Thyroid gland (tissue), 4 donors: ENCODE results near the gene CEP72. TPM values are rescaled to one million over a fixed set of nuclear protein-coding genes. Genes with fewer than 3 reads are reported as not detected.
A peak's percentile ranks its signal among the peaks of the same experiment; 100 is the strongest.

ENCODE experiments used
- DNase-seq, 2 donors: peaks; one replicate each; pipeline ENCODE4 v3.0.0-alpha.2; 2019
- H3K27ac ChIP-seq, 3 donors: fragments of 200-600 bp; sonication (generic); 1 replicate in 2 of 3; 2 replicates in 1 of 3; pipeline ENCODE4 v1.5.1; 2016 to 2019; ENCODE audit warnings: mild to moderate bottlenecking in 1 of 3, moderate library complexity in 1 of 3
- H3K27me3 ChIP-seq: fragments of 200-600 bp; sonication (generic); one replicate; pipeline ENCODE4 v1.5.1; 2019
- H3K36me3 ChIP-seq, 2 donors: fragments of 200-600 bp; sonication (generic); one replicate each; pipeline ENCODE4 v1.5.1; 2016 to 2019
- H3K4me1 ChIP-seq, 2 donors: fragments of 200-600 bp; sonication (generic); one replicate each; pipeline ENCODE4 v1.5.1; 2017 to 2019
- H3K4me3 ChIP-seq, 3 donors: fragments of 200-600 bp; sonication (generic); replicated peaks in 1 of 3; 1 replicate in 2 of 3; 2 replicates in 1 of 3; pipeline ENCODE4 v1.5.1; 2016; ENCODE audit warnings: mild to moderate bottlenecking in 1 of 3
- H3K9me3 ChIP-seq: fragments of 200-600 bp; sonication (generic); one replicate; pipeline ENCODE4 v1.5.1; 2017
- POLR2A ChIP-seq, 2 donors: fragments of 450-650 bp; IDR thresholded peaks; one replicate each; pipeline ENCODE4 v1.6.1; 2017; ENCODE audit warnings: antibody characterized with exemption in 2 of 2, mild to moderate bottlenecking in 2 of 2, moderate library complexity in 1 of 2
- WGBS, 2 donors: methylation state at CpG; one replicate each; pipeline ENCODE4 v1.1.5; 2017; 5-methylcytosine and 5-hydroxymethylcytosine counted together
- intact Hi-C: fragments of 100-400 bp; cut with DNase I; formaldehyde crosslinking; loops from one replicate; pipeline ENCODE4 v1.15.1; 2023
- total RNA-seq, 4 donors: library from RNA; depleted of rRNA; stranded (reverse); fragments of >200 nt; gene quantifications; one replicate each; pipeline ENCODE4 v1.2.3, GENCODE V29; 2016
- TF ChIP-seq, protein P1 (sequence below), 6 experiments: fragments of 200-600 bp in 3 of 6; fragments of 450-650 bp in 3 of 6; sonication (generic) in 3 of 6; IDR thresholded peaks; one replicate each; pipeline ENCODE4 v1.5.1; 2016 to 2019; ENCODE audit warnings: antibody characterized with exemption in 6 of 6, mild to moderate bottlenecking in 2 of 6, inconsistent platforms in 1 of 6, moderate library complexity in 1 of 6

CEP72 gene, protein sequence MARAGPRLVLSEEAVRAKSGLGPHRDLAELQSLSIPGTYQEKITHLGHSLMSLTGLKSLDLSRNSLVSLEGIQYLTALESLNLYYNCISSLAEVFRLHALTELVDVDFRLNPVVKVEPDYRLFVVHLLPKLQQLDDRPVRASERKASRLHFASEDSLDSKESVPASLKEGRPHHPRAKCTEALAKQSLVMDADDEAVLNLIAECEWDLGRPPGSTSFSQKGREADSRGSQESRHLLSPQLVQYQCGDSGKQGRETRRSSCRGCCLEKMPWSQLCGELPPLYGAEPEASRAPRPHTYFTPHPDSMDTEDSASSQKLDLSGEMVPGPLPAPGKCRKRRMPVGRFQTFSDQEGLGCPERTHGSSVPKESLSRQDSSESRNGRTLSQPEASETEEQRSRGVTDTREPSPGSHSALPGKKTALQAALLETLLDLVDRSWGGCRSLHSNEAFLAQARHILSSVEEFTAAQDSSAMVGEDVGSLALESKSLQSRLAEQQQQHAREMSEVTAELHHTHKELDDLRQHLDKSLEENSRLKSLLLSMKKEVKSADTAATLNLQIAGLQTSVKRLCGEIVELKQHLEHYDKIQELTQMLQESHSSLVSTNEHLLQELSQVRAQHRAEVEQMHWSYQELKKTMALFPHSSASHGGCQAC
- total RNA-seq, result 1 to 10 TPM; 3.4 to 7.6 (median 4.6) TPM

DNA sequence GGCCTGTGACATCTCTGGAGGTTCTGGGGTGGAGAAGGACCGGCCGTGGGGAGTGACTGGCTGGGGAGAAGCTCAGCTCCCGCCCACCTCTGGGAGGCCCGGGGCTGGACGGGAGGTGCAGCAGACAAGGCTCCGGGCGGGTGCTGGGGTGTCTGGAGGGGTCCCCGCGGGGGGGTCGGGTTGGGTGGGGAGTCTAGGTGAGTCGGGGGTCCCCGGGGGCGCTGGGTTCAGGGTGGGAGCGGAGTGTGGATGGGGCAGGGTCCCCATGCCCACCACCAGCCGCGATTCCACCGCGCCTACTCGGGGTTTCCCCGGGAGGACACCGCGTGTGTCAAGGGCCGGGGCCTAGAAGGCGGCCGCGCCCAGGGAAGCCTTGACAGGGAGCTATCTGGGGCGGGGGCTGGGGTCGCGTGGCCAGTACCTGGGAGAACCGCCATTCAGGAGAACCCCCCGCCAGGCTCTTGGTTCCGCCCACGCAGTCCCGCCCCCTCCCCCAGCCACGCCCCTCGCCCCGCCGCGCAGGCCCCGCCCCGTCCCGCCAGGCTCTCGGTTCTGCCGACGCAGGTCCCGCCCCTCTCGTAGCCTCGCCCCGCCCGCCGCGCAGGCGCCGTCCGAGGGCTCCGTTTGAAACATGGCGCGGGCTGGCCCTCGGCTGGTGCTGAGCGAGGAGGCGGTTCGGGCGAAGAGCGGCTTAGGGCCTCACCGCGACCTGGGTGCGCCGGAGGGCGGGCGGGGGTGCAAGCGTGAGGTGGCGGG, at the start of gene CEP72:
Gene CEP72 (plus strand): TSS at position 610 of the 756 bp plus-strand sequence. CDS start 22 bp downstream, at position 632.
- Histone ChIP-seq H3K4me1 (peaks cover 0 to 11% of the 10 kb centered on the region in 2 donors), H3K4me3 (peak within 1 kb of the TSS; percentile 54 to 87 (median 62)), H3K27me3 (no peaks in the 10 kb centered on the region), H3K27ac (no peak within 1 kb of the TSS), H3K9me3 (no peaks in the 10 kb centered on the region), H3K36me3 (no peaks in the 10 kb centered on the region)
- intact Hi-C loops, result no loop called here
- DNase-seq, result peak; percentile 86 to 88
- 0% methylated on average over 5 to 7 of the region's 72 CpGs for WGBS, 2 donors
- TF ChIP-seq POLR2A (IDR thresholded peaks at IDR 0.05), result no peak

DNA sequence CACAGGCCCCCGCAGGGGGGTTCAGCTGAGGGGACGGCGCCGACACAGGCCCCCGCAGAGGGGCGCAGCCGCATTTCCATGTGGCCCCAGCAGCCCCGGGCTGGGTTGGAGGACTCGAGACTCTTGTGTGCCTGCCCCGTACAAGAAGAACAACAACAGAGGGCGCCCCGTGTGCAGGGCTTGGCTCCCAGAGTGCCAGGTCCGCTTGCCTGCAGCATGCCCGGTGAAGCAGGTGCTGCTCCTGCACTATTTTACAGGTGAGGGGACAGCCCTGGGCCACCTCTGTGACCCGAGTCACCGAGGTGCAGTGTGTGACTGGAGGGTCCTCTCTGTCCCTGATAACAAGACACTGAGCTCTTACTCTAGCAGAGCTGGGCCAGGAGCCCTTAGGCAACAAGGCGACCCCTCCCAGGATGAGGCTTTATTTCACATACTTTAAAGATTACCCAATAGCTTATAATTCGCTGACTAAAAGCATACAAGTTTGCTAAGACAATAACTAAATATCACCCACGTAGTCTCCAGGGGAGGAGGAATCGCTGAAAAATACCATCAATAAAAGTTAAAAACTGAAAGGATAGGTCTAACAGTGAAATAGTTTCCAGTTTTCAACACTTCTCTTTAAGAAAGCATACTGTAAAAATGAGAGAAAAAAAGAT, 46.2 kb upstream of the CEP72 start:
- Histone ChIP-seq H3K27ac (no peak overlapping the region), H3K27me3 (peaks cover 3% of the 10 kb centered on the region), H3K9me3 (no peaks in the 10 kb centered on the region), H3K4me1 (peaks cover 0 to 4% of the 10 kb centered on the region in 2 donors), H3K4me3 (no peak overlapping the region), H3K36me3 (no peaks in the 10 kb centered on the region)
- 65 to 73% methylated on average over 4 to 5 of the region's 20 CpGs for WGBS, 2 donors
- intact Hi-C loops, result no loop called here
- peak in 1 of 2 donors; percentile 11 for DNase-seq
- TF ChIP-seq POLR2A (IDR thresholded peaks at IDR 0.05), result no peak
- TF ChIP-seq, protein P1, sequence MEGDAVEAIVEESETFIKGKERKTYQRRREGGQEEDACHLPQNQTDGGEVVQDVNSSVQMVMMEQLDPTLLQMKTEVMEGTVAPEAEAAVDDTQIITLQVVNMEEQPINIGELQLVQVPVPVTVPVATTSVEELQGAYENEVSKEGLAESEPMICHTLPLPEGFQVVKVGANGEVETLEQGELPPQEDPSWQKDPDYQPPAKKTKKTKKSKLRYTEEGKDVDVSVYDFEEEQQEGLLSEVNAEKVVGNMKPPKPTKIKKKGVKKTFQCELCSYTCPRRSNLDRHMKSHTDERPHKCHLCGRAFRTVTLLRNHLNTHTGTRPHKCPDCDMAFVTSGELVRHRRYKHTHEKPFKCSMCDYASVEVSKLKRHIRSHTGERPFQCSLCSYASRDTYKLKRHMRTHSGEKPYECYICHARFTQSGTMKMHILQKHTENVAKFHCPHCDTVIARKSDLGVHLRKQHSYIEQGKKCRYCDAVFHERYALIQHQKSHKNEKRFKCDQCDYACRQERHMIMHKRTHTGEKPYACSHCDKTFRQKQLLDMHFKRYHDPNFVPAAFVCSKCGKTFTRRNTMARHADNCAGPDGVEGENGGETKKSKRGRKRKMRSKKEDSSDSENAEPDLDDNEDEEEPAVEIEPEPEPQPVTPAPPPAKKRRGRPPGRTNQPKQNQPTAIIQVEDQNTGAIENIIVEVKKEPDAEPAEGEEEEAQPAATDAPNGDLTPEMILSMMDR (IDR thresholded peaks at IDR 0.05), result no peak

DNA sequence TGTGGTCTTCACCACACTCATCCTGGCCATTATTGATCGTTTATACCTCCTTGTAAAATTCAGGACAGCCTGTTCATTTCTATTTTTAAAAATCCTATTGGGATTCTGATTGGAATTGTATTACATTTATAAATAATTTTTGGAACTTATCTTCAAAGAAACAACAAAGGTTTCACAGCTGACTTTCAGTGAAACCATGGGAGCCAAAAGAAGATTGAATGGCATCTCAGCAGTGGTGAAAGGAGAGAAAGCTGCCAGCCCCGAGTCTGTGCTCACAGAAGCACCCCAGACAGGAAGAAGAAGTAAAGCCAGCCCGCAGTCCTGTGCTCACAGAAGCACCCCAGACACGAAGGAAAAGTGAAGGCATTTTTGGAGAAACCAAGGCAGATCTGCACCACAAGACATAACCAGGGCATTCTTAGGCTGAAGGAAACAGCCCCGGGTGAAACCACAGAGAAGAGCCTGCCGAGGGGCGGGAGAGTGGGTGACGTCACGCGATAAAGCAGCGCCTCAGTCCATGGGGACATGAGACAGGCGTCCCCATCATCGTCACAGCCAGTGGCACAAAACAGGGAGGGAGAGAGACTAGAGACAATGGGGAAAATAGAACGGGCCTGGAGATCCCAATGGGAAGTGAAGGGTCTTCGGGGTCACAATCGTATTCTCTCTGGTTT, 45.4 kb upstream of the CEP72 start:
- Histone ChIP-seq H3K4me1 (peaks cover 0 to 4% of the 10 kb centered on the region in 2 donors), H3K4me3 (no peak overlapping the region), H3K9me3 (no peaks in the 10 kb centered on the region), H3K27ac (no peak overlapping the region), H3K27me3 (peaks cover 3% of the 10 kb centered on the region), H3K36me3 (no peaks in the 10 kb centered on the region)
- TF ChIP-seq POLR2A (IDR thresholded peaks at IDR 0.05), result no peak
- TF ChIP-seq, protein P1 (IDR thresholded peaks at IDR 0.05), result no peak
- WGBS, 2 donors, result 87 to 90% methylated on average over 16 of the region's 16 CpGs
- intact Hi-C loops, result no loop called here
- no peak for DNase-seq

DNA sequence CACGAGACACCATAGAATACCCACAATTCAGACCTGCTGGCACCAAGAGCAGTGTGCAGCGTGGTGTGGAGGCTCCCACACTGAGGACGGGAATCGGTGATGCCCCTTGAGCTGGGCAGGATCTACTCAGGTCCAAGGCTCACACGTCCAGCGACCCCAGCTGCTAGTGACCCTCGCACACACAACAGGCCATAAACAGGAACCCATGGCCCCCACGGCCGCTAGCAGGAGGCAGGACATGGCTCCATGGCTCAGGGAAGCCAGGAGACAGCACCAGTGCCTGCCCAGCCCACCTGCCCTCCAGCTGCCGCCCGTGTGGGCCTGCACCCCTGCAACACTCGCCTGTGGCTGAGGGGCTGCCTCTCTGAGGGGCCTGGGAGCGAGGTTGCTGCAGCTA, 44.5 kb upstream of the CEP72 start:
- Histone ChIP-seq H3K27ac (no peak overlapping the region), H3K9me3 (no peaks in the 10 kb centered on the region), H3K27me3 (peaks cover 3% of the 10 kb centered on the region), H3K4me3 (no peak overlapping the region), H3K4me1 (peaks cover 0 to 4% of the 10 kb centered on the region in 2 donors), H3K36me3 (no peaks in the 10 kb centered on the region)
- no peak for DNase-seq
- intact Hi-C loops, result no loop called here
- 79 to 83% methylated on average over 9 to 10 of the region's 13 CpGs for WGBS, 2 donors
- no peak for TF ChIP-seq POLR2A (IDR thresholded peaks at IDR 0.05)
- TF ChIP-seq, protein P1 (IDR thresholded peaks at IDR 0.05), result no peak
